UCSD-AML1 (cell line): ENCODE results near the gene VASN.

Experiments
- DNase-seq: peaks from one replicate; lab custom pipeline; 2025; ENCODE audit not compliant: unreplicated experiment; lab: John Stamatoyannopoulos, UW

Gene VASN

DNA sequence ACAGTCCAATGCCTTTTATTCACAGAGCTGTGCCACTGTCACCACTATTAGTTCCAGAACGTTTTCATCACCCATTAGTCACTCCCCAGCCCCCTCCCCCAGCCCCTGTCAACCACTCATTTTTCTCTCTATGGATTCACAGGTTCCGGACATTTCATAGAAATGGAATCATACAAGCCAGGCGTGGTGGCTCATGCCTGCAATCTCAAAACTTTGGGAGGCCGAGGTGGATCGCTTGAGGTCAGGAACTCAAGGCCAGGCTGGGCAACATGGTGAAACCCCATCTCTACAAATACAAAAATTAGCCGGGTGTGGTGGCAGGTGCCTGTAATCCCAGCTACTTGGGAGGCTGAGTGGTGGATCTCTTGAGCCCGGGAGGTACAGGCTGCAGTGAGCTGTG is 19.8 kb upstream of the VASN start:
- no peak for DNase-seq

DNA sequence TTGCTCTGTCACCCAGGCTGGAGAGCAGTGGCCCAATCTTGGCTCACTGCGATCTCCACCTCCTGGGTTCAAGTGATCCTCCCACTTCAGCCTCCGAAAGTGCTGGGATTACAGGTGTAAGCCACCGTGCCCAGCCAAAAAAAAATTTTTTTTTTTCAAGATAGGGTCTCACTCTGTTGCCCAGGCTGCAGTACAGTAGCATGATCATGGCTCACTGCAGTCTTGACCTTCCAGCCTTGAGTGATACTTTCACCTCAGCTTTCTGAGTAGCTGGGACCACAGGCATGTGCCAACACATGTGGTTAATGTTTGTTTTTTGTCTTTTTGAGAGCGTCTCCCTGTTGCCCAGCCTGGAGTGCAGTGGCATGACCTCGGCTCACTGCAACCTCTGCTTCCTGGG is 18.8 kb upstream of the VASN start:
- no peak for DNase-seq

DNA sequence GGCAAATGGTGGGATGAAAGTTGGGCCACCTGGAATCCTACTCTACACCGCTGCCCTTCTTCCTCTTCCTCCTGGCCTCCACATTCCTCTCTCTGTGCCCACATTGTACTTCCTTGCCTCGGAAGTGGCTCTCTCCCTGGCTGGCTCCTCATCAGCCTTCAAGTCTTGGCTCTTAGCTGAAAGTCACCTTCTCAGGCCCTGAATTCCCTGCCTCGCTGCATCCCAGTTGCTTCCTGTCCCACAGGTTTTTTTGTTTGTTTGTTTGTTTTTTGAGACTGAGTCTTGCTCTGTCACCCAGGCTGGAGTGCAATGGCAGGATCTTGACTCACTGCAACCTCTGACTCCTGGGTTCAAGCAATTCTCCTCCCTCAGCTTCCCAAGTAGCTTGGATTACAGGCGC is 18.0 kb upstream of the VASN start:
- DNase-seq: no peak

- no peak for DNase-seq
These were observed 16.9 kb upstream of the VASN start for GRCh38 chr16:4354512-4355409.

- DNase-seq: no peak
These were observed 14.8 kb upstream of the VASN start for GRCh38 chr16:4356820-4357219.

- no peak for DNase-seq
These were observed 13.4 kb upstream of the VASN start for GRCh38 chr16:4358236-4358635.

DNA sequence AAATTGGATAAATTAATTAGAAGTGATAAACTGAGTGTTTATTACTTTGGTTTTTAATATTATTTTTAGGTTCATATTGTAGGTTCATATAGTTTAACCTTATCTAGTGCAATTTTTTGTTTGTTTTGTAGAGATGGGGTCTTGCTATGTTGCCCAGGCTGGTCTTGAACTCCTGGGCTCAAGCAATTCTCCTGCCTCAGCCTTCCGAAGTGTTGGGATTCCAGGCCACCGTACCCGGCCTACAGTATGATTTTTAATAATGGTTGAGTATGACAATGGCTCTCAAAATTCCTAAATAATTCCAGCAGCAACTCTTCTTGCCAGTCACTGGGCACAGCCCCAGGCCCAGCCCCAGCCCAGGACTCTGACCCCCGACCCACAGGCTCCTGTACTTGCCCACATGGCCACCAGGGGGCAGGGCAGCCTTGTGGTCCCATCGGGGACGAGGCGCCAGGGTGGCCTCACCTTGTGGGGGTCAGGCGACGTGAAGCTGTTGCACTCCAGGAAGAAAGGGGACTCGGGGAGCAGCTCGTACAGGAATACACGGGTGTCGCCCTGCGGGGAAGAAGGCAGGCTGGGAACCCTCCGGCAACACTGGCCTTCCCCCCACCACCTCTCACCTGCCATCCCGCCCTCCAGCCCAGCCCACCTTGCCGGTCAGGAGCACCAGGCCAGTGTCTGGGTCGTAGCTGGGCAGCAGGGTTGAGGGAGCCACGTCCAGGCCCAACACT is 12.7 kb upstream of the VASN start:
- peak; percentile 33 for DNase-seq

DNA sequence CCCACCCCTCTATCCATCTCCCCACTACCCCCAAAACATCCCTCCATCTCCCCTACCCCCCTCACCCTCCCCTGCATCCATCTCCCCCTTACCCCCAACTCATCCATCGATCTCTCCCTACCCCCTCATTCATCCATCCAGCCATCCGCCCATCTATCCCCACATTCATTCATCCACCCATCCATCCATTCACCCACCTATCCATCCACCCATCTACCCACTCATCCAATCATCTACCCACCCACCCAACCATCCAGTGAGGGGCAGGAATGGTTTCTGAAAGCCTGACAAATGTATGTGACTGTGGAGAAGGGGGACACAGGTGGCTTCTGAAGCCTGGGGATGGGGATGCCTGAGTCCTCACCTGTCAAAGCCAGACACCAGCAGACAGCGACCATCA is 11.7 kb upstream of the VASN start:
- no peak for DNase-seq

DNA sequence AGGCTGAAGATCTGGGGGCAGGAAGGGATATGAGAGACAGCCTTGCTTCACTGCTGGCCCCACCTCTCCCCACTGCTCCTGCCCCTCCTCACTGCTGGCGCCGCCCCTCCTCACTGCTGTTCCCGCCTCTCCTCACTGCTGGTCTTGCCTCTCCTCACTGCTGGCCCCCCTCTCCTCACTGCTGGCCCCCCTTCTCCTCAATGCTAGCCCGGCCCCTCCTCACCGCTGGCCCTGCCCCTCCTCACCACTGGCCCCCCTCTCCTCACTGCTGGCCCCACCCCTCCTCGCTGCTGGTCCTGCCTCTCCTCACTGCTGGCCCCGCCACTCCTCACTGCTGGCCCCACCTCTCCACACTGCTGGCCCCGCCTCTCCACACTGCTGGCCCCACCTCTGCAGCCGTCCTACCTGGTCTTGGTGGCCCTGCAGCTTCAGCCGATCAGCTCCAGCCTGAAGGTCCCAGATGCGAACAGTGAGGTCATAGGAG is 11.1 kb upstream of the VASN start:
- no peak for DNase-seq

- no peak for DNase-seq
These were observed 10.4 kb upstream of the VASN start for GRCh38 chr16:4361033-4361943.

DNA sequence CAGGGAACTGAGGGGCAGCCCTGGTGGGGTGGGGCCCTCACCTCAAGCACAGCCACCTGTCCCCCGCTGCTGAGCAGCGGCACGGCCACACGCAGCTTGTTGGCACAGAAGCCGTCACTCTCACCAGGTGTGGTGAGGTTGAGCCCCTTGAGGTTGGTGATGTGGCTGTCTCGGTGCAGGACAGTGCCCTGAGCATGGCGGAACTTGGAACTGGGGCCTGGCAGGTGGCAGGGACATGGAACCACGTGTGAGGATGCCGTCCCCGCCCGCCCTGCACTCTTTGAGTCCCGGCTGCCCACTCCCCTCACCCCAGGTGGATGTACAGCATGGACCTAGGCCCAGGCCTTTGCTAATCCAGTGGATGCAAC is 9.7 kb upstream of the VASN start:
- DNase-seq: no peak

GRCh38 chr16:4362476-4363135 is 9.0 kb upstream of the VASN start:
- no peak for DNase-seq

DNA sequence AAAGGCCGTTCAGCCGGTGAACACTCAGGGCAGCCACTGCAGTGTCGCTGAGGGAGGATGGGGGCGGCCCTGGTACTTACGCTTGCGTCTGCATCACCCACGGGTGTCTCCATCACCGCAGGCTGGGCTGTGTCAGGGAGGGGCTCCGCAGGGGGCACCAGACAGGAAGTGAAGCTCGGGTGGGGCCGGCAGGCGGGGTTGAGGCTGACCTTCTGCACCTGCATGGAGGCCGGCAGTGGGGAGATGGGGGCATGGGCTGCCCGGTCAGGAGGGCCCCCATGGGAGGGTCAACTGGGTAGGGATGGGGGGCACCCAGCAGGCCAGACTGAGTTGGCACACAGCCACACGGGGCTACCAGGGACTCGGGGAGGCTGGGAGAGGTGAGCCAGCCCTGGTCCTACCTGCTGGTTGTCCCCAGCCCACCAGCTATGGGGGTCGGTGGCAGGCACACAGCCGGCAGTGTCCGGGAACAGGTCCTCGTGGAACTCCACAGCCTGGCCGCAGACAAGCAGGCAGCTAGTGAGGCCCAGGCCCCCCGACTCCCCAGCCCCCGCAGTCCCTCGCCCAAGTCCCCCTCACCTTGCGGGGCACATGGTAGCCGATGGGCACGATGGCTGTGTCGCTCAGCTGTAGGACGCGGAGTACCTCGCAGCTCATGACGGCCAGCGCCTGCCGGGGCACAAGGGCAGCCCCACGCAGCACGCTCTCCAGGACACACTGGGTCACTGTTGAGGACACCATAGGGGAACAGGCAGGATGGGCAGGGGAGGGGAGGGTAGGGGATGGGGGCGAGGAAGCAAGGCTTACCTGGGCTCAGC is 7.2 kb upstream of the VASN start:
- DNase-seq: no peak

- DNase-seq: no peak
These were observed 6.6 kb upstream of the VASN start for GRCh38 chr16:4365014-4365406.

DNA sequence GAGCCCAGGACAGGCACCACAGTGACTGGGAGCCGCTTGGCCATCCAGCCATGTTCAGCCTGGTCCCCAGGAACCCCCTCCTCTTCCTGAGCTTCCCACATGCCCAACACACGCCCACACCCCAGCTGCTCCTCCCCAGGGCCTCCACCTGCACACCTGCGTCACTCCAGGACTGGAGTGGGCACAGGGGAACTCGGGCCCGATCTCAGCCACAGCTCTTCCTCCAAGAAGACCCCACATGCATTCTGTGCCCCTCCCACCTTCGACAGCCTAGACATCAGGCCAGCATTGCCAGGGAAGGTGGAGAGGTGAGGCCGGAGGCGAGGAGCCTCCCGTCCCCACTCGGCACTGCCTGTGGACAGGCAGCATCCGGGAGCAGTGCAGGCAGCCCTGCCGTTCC is 6.0 kb upstream of the VASN start:
- no peak for DNase-seq

GRCh38 chr16:4366016-4366415 is 5.6 kb upstream of the VASN start:
- no peak for DNase-seq

DNA sequence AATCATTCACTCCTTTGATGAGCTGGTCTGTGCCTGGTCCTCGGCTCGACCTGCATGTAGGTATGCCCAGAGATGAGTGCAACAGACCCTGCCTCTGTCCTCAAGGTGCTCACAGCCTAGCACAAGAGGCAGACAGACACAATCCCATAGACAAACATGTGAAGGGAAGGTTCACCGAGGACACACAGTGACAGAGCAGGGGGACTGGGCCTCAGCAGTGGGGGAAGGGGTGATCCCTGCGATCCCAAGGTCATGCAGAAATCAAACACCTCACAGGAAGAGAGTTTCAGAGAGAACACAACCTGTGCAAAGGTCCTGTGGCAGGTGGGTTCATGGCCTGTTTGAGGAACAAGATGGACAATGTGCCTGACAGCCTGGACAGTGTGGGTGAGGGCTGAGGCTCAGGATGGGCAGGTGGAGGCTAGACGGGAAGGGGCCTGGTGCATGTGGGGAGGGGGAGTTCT is 4.2 kb upstream of the VASN start:
- DNase-seq: no peak

DNA sequence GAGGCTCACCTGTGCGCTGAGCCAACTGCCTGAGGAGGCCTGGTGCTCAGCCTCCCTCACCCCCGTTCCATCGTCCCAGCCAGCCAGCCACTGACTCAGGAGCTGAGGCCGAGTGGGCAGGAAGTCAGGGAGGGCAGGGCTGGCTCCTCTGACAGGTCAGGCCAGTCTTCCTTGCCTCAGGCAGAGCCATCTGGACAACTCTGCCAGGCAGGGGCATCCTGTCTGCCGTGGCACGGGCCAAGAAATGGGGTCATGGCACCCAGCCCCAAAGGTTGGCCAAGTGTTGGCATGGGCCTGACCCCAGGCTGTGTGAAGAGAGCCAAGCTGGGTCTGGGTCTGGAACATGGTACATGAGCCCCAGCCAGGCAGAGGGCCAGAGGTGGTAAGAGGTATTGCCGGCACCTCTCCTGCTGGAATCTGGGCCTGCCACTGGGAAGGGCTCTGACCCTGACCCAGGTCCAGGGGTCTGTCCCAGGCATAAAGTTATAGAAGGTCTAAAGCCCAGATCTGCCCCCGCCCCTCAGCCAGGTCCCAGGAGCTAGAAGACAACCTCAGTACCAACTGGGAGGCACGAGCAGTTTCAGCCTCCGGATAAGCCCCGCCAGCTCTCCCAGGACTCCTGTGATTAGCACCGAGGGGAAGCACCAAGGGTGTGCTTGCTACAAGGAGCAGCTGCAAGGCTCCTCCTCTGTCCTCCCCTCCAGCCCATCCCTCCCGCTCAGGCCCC is 2.5 kb upstream of the VASN start:
- no peak for DNase-seq

GRCh38 chr16:4370151-4370550 is 1.5 kb upstream of the VASN start:
- DNase-seq: no peak
